NCI-H510A treated with DMSO at 0.1 percent for 48 hours (cell line): ENCODE results near the gene PJA1.

ENCODE experiments used
- DNase-seq: peaks from one replicate; lab custom pipeline; 2025; lab: John Stamatoyannopoulos, UW

Gene PJA1

GRCh38 chrX:69165087-69165651 is at the start of gene PJA1:
TSS of gene PJA1 (minus strand) at chrX:69165453. CDS start at chrX:69163073, 2,380 bp downstream.
- peak; percentile 55 for DNase-seq

- no peak for DNase-seq
These were observed 49.2 kb upstream of the PJA1 start for GRCh38 chrX:69214463-69214862.

GRCh38 chrX:69211701-69212100 is 46.4 kb upstream of the PJA1 start:
- DNase-seq = no peak

- DNase-seq = no peak
These were observed 45.3 kb upstream of the PJA1 start for GRCh38 chrX:69210581-69210980.

GRCh38 chrX:69207216-69207615 is 42.0 kb upstream of the PJA1 start:
- no peak for DNase-seq

GRCh38 chrX:69203638-69204037 is 38.4 kb upstream of the PJA1 start:
- DNase-seq = no peak

- DNase-seq = no peak
These were observed 32.4 kb upstream of the PJA1 start for GRCh38 chrX:69197690-69198089.

GRCh38 chrX:69196666-69197065 is 31.4 kb upstream of the PJA1 start:
- no peak for DNase-seq

- DNase-seq = no peak
These were observed 30.6 kb upstream of the PJA1 start for GRCh38 chrX:69195810-69196209.

- DNase-seq = no peak
These were observed 29.9 kb upstream of the PJA1 start for GRCh38 chrX:69195192-69195591.

GRCh38 chrX:69192603-69193002 is 27.4 kb upstream of the PJA1 start:
- no peak for DNase-seq

GRCh38 chrX:69189576-69190371 is 24.5 kb upstream of the PJA1 start:
- DNase-seq = no peak

- no peak for DNase-seq
These were observed 21.4 kb upstream of the PJA1 start for GRCh38 chrX:69186651-69187050.

GRCh38 chrX:69185886-69186285 is 20.6 kb upstream of the PJA1 start:
- DNase-seq = no peak

GRCh38 chrX:69185141-69185540 is 19.9 kb upstream of the PJA1 start:
- no peak for DNase-seq

GRCh38 chrX:69182818-69183380 is 17.6 kb upstream of the PJA1 start:
- no peak for DNase-seq

GRCh38 chrX:69179380-69179911 is 14.2 kb upstream of the PJA1 start:
- peak; percentile 48 for DNase-seq

- no peak for DNase-seq
These were observed 13.3 kb upstream of the PJA1 start for GRCh38 chrX:69178592-69178991.

GRCh38 chrX:69177511-69178162 is 12.4 kb upstream of the PJA1 start:
- DNase-seq = no peak

GRCh38 chrX:69176053-69176452 is 10.8 kb upstream of the PJA1 start:
- no peak for DNase-seq

- no peak for DNase-seq
These were observed 8.7 kb upstream of the PJA1 start for GRCh38 chrX:69173906-69174305.

- no peak for DNase-seq
These were observed 7.7 kb upstream of the PJA1 start for GRCh38 chrX:69172937-69173336.

- DNase-seq = no peak
These were observed 5.1 kb upstream of the PJA1 start for GRCh38 chrX:69170319-69170718.
